K562 (cell line): ENCODE data around the gene SPHK1. TPM values are rescaled to one million over a fixed set of nuclear protein-coding genes. Genes with fewer than 3 reads are reported as not detected.

Source experiments
- ATAC-seq: fragments of 200-7000 bp; cut with Tn5 transposase; 3 replicates; pipeline ENCODE4 v1.9.1; 2020; ENCODE audit warnings: moderate library complexity
- BruUV-seq: library from RNA; stranded (reverse); fragments of 400-500 nt; replicated peaks from 2 replicates; lab custom pipeline; 2021; lab: Mats Ljungman, UMichigan
- CTCF ChIA-PET: fragments of 300-600 bp; formaldehyde crosslinking; extraction: SDS; loops from one replicate; lab custom pipeline; 2021; ENCODE audit warnings: low intra/inter-chr PET ratio; lab: Yijun Ruan, JAX
- POLR2A ChIA-PET: fragments of 300-600, 350-650 bp; sonication (Branson Sonifier 250); formaldehyde crosslinking; extraction: SDS; loops from one replicate; lab custom pipeline; 2021; ENCODE audit warnings: antibody characterized with exemption, inconsistent platforms; lab: Yijun Ruan, JAX
- DNase-seq, 4 experiments: peaks; one replicate each; pipeline versions ENCODE4 v3.0.0 to v3.0.0-alpha.2; 2011 to 2018; ENCODE audit warnings: low spot score in 3 of 4, mixed read lengths in 3 of 4; ENCODE audit errors: extremely low read depth in 1 of 4
- FAIRE-seq: peaks from 2 replicates; lab custom pipeline; 2011; peaks lifted over from hg19 to GRCh38; lab: Jason Lieb, UNC
- H2AFZ ChIP-seq: 2 replicates; pipeline ENCODE4 v1.6.0; 2011; ENCODE audit warnings: low read depth, low read length, control low read depth, inconsistent platforms
- H3K27ac ChIP-seq: fragments of 200-600 bp; 3 replicates; pipeline ENCODE4 v1.8.0; 2011; ENCODE audit warnings: low read depth, mild to moderate bottlenecking, control low read depth, inconsistent platforms, low read length, moderate library complexity, mixed read lengths; ENCODE audit errors: extremely low read depth
- H3K27me3 ChIP-seq, 2 experiments: fragments of 300-600 bp in 1 of 2; 2 replicates in 1 of 2; 3 replicates in 1 of 2; pipeline versions ENCODE4 v1.6.0 to v1.8.0; 2011; ENCODE audit warnings: inconsistent platforms in 2 of 2, low read length in 2 of 2, mild to moderate bottlenecking in 1 of 2, mixed read lengths in 1 of 2, moderate library complexity in 1 of 2; ENCODE audit not compliant: control insufficient read depth in 2 of 2, insufficient read depth in 2 of 2
- H3K36me3 ChIP-seq: fragments of 300-600 bp; 3 replicates; pipeline ENCODE4 v1.8.0; 2011; ENCODE audit warnings: mild to moderate bottlenecking, low read length, inconsistent platforms; ENCODE audit not compliant: control insufficient read depth, insufficient read depth
- H3K4me1 ChIP-seq, 2 experiments: fragments of 200-600 bp in 1 of 2; replicated peaks in 1 of 2; 2 replicates in 1 of 2; 3 replicates in 1 of 2; pipeline versions ENCODE4 v1.5.1 to v1.8.0; 2011; ENCODE audit warnings: inconsistent platforms in 2 of 2, low read length in 2 of 2, mild to moderate bottlenecking in 1 of 2, mixed read lengths in 1 of 2, moderate library complexity in 1 of 2; ENCODE audit not compliant: control insufficient read depth in 2 of 2, insufficient read depth in 2 of 2
- H3K4me2 ChIP-seq: 2 replicates; pipeline ENCODE4 v1.6.1; 2011; ENCODE audit warnings: low read length, control low read depth, inconsistent platforms, mixed read lengths; ENCODE audit not compliant: insufficient read depth
- H3K4me3 ChIP-seq: fragments of 200-600 bp; sonication (generic), shearing (Covaris generic); 2 replicates; pipeline ENCODE4 v1.5.1; 2016; ENCODE audit warnings: control low read depth, inconsistent platforms
- H3K79me2 ChIP-seq: fragments of 200-600 bp; 3 replicates; pipeline ENCODE4 v1.8.0; 2011; ENCODE audit warnings: low read length, inconsistent platforms; ENCODE audit not compliant: control insufficient read depth, insufficient read depth
- H3K9ac ChIP-seq, 2 experiments: 2 replicates each; pipeline versions ENCODE4 v1.6.0 to v1.6.1; 2011; ENCODE audit warnings: low read depth in 2 of 2, low read length in 2 of 2, control low read depth in 1 of 2, inconsistent platforms in 1 of 2, mild to moderate bottlenecking in 1 of 2, mixed read lengths in 1 of 2; ENCODE audit not compliant: insufficient read depth in 1 of 2
- H3K9me1 ChIP-seq: one replicate; pipeline ENCODE4 v1.6.0; 2011; ENCODE audit warnings: inconsistent platforms, mild to moderate bottlenecking, low read length, moderate library complexity; ENCODE audit not compliant: control insufficient read depth, insufficient read depth
- H3K9me3 ChIP-seq: replicated peaks from 2 replicates; pipeline ENCODE4 v1.5.1; 2011; ENCODE audit warnings: low read depth, low read length, inconsistent platforms; ENCODE audit not compliant: control insufficient read depth, insufficient read depth
- H4K20me1 ChIP-seq: replicated peaks from 2 replicates; pipeline ENCODE4 v1.6.1; 2011; ENCODE audit warnings: low read length, inconsistent platforms, mixed read lengths; ENCODE audit not compliant: control insufficient read depth, insufficient read depth
- COPS2 ChIP-seq: fragments of 450-650 bp; conservative IDR thresholded peaks from 2 replicates; pipeline ENCODE4 v1.6.1; 2016; ENCODE audit warnings: mild to moderate bottlenecking, moderate library complexity
- HCFC1 ChIP-seq: IDR thresholded peaks from 2 replicates; pipeline ENCODE4 v1.6.1; 2012; ENCODE audit warnings: low read depth, low read length, improper control_type of control experiment
- KAT8 ChIP-seq: fragments of 450-650 bp; IDR thresholded peaks from 2 replicates; pipeline ENCODE4 v1.6.1; 2016; ENCODE audit warnings: low read depth, mild to moderate bottlenecking
- MLX ChIP-seq, 2 experiments: fragments of 450-650 bp in 1 of 2; sonication (generic) in 1 of 2; formaldehyde crosslinking; conservative IDR thresholded peaks; 2 replicates each; pipeline versions ENCODE4 v1.4.0 to v1.8.1; 2020 to 2022; ENCODE audit warnings: mild to moderate bottlenecking in 1 of 2, missing genetic modification reagents in 1 of 2
- NELFE ChIP-seq: IDR thresholded peaks from 2 replicates; pipeline ENCODE4 v1.6.1; 2011; ENCODE audit warnings: mild to moderate bottlenecking; ENCODE audit not compliant: insufficient read depth, insufficient read length
- NFRKB ChIP-seq: fragments of 450-650 bp; IDR thresholded peaks from 2 replicates; pipeline ENCODE4 v1.6.1; 2016; ENCODE audit warnings: low read depth
- PKNOX1 ChIP-seq: fragments of 450-650 bp; IDR thresholded peaks from 2 replicates; pipeline ENCODE4 v1.6.1; 2016
- RFX1 ChIP-seq: fragments of 450-650 bp; IDR thresholded peaks from 2 replicates; pipeline ENCODE4 v1.6.1; 2016; ENCODE audit warnings: mild to moderate bottlenecking, moderate library complexity
- SMARCC2 ChIP-seq: fragments of 450-650 bp; IDR thresholded peaks from 2 replicates; pipeline ENCODE4 v1.6.1; 2017; ENCODE audit warnings: antibody characterized with exemption, moderate library complexity, mild to moderate bottlenecking, low read depth
- SP1 ChIP-seq: sonication (generic); formaldehyde crosslinking; IDR thresholded peaks from 2 replicates; pipeline ENCODE4 v1.8.1; 2022; ENCODE audit warnings: mild to moderate bottlenecking, missing genetic modification reagents
- SRSF3 ChIP-seq: fragments of 200-400 bp; formaldehyde crosslinking; IDR thresholded peaks from 2 replicates; pipeline ENCODE4 v1.6.1; 2016; ENCODE audit warnings: mild to moderate bottlenecking, low read length, moderate library complexity; ENCODE audit not compliant: insufficient read depth
- TBP ChIP-seq: optimal IDR thresholded peaks from 2 replicates; pipeline ENCODE3; 2011; ENCODE audit warnings: low read depth, low read length, improper control_type of control experiment
- XRCC4 ChIP-seq: IDR thresholded peaks from one replicate; pipeline ENCODE4 v1.6.1; 2011; ENCODE audit not compliant: insufficient read depth, insufficient read length; ENCODE audit errors: extremely low read depth
- ZNF717 ChIP-seq: fragments of 250-450 bp; sonication (Bioruptor Pico); IDR thresholded peaks from 2 replicates; pipeline ENCODE4 v1.5.0; 2021
- WGBS: fragments of 100-300 bp; shearing (Covaris generic); methylation state at CpG from one replicate; pipeline ENCODE4 v1.1.6; 2016; ENCODE audit warnings: low coverage, mixed read lengths; ENCODE audit not compliant: insufficient coverage; ENCODE audit errors: missing lambda C conversion rate; 5-methylcytosine and 5-hydroxymethylcytosine counted together
- in situ Hi-C: fragments of 300-500 bp; cut with MboI; formaldehyde crosslinking; loops from 4 replicates; pipeline ENCODE4 v1.15.0; 2018; ENCODE audit warnings: inconsistent platforms, mixed read lengths
- intact Hi-C: fragments of 100-400 bp; cut with micrococcal nuclease; formaldehyde crosslinking; loops from 2 replicates; pipeline ENCODE4 v1.14.2; 2022
- polyA plus RNA-seq, 8 experiments: library from polyadenylated mRNA; depleted of rRNA in 4 of 8; stranded (reverse) in 5 of 8; unstranded in 3 of 8; fragments of >200 nt; fragmentation: Nextera tagmentation in 2 of 8; fragmentation: Illumina TruSeq in 1 of 8; extraction: Ambion mirVana in 2 of 8; extraction: Trizol in 1 of 8; gene quantifications; 2 replicates each; pipeline versions ENCODE4 v1.2.1 to v1.2.3, GENCODE V29; 2011 to 2014; ENCODE audit warnings: inconsistent platforms in 1 of 8, missing spikeins in 1 of 8
- total RNA-seq, 7 experiments: library from RNA; depleted of rRNA in 6 of 7; stranded (reverse); fragments of >200 nt in 6 of 7; fragmentation: Illumina TruSeq in 2 of 7; extraction: Trizol in 2 of 7; gene quantifications; 2 replicates each; pipeline versions ENCODE4 v1.2.1 to v1.2.3, GENCODE V29; 2011 to 2021; ENCODE audit warnings: low replicate concordance in 1 of 7

The SPHK1 gene
- total and polyA plus RNA-seq, 9 of the 15 experiments (the other 6 are each of a cell fraction or from before 2014, with no cell fraction given) = 0.21 to 60.3 (median 14.5) TPM

GRCh38 chr17:76357597-76358158, 26.7 kb upstream of the SPHK1 start:
- H3K27ac ChIP-seq = no peak overlapping the region
- TF ChIP-seq RFX1 (no peak), TBP (peak; percentile 35)
- TF ChIP-seq, all 486 proteins: peak for 1
- Histone ChIP-seq H3K4me1 (peaks cover 16 to 37% of the 10 kb centered on the region in 2 experiments; a peak in 4 of 5 replicates), H3K36me3 (no peaks in the 10 kb centered on the region), H3K9me3 (no peaks in the 10 kb centered on the region), H3K27me3 (no peaks in the 10 kb centered on the region), H4K20me1 (no peaks in the 10 kb centered on the region), H3K9me1 (no peaks in the 10 kb centered on the region), H2AFZ (no peak overlapping the region), H3K4me3 (no peak overlapping the region), H3K79me2 (peaks cover 6% of the 10 kb centered on the region), H3K9ac (no peak overlapping the region; a peak in 1 of 4 replicates), H3K4me2 (no peak overlapping the region)
- ATAC-seq = no peak
- ChIA-PET CTCF (no interaction called here), POLR2A (interaction anchor here (1.0 to 1.6 kb wide), 4 partner anchors 8 to 29 kb away, joined by 3 to 4 read pairs (median 4); no protein-coding TSS in a partner anchor)
- in situ Hi-C loops = no loop called here
- WGBS = 57% methylated on average over 6 of the region's 6 CpGs
- no peak for FAIRE-seq
- no peak for DNase-seq
- no TSS peak for BruUV-seq
- intact Hi-C loops = no loop called here

- DNase-seq (no peak), ATAC-seq (no peak), FAIRE-seq (no peak)
- Histone ChIP-seq H3K36me3 (no peaks in the 10 kb centered on the region), H3K4me2 (no peak overlapping the region), H3K9ac (no peak overlapping the region), H3K9me3 (no peaks in the 10 kb centered on the region), H3K27me3 (no peaks in the 10 kb centered on the region), H3K4me3 (no peak overlapping the region), H3K4me1 (peaks cover 10 to 35% of the 10 kb centered on the region in 2 experiments; a peak in 4 of 5 replicates), H3K27ac (no peak overlapping the region), H3K9me1 (no peaks in the 10 kb centered on the region), H4K20me1 (no peaks in the 10 kb centered on the region), H2AFZ (no peak overlapping the region), H3K79me2 (no peaks in the 10 kb centered on the region)
- in situ Hi-C loops (no loop called here), intact Hi-C loops (no loop called here)
- ChIA-PET POLR2A (interaction anchor here (1.2 kb wide), 1 partner anchor 10 kb away, joined by 3 read pairs; no protein-coding TSS in a partner anchor), CTCF (no interaction called here)
- 54% methylated on average over 6 of the region's 6 CpGs for WGBS
- TF ChIP-seq SMARCC2 = no peak
- no peak for TF ChIP-seq HCFC1
- TF ChIP-seq XRCC4 = no peak
- TF ChIP-seq MLX (CRISPR knock-in tag; conservative IDR thresholded peaks at IDR 0.05) = no peak
- TF ChIP-seq COPS2 = no peak
- TF ChIP-seq ZNF717 (CRISPR knock-in tag) = no peak
- TF ChIP-seq NELFE = no peak
- TF ChIP-seq SRSF3 = no peak
- TF ChIP-seq KAT8 = no peak
- no peak for TF ChIP-seq SP1
- no peak for TF ChIP-seq PKNOX1
- TF ChIP-seq NFRKB = no peak
- no TSS peak for BruUV-seq
Measured at GRCh38 chr17:76359375-76359774, 25.0 kb upstream of the SPHK1 start.
